Stimulated activated CD4-positive, alpha-beta T cell treated with anti-CD3 and anti-CD28 coated beads, Interleukin-2, amount 100 ng/mL, for 48 hours (primary cell): ENCODE results near the gene RASGRP2.

Source experiments
- DNase-seq, 2 donors: peaks; one replicate each; pipeline ENCODE4 v3.0.0-alpha.2; 2020

The RASGRP2 gene

GRCh38 chr11:64770120-64770519 is 26.2 kb upstream of the RASGRP2 start:
- no peak for DNase-seq

- no peak for DNase-seq
Observed at GRCh38 chr11:64769283-64769682, 25.3 kb upstream of the RASGRP2 start.

- DNase-seq: no peak
Observed at GRCh38 chr11:64768300-64768694, 24.4 kb upstream of the RASGRP2 start.

GRCh38 chr11:64767344-64768299 is 23.7 kb upstream of the RASGRP2 start:
- peak; percentile 85 to 86 for DNase-seq

GRCh38 chr11:64766881-64767280 is 22.9 kb upstream of the RASGRP2 start:
- no peak for DNase-seq

- no peak for DNase-seq
Observed at GRCh38 chr11:64765851-64766665, 22.1 kb upstream of the RASGRP2 start.

- DNase-seq: no peak
Observed at GRCh38 chr11:64765291-64765850, 21.4 kb upstream of the RASGRP2 start.

- no peak for DNase-seq
Observed at GRCh38 chr11:64764753-64765152, 20.8 kb upstream of the RASGRP2 start.

- no peak for DNase-seq
Observed at GRCh38 chr11:64764040-64764611, 20.2 kb upstream of the RASGRP2 start.

- DNase-seq: no peak
Observed at GRCh38 chr11:64763526-64764039, 19.6 kb upstream of the RASGRP2 start.

GRCh38 chr11:64762674-64763525 is 19.0 kb upstream of the RASGRP2 start:
- no peak for DNase-seq

GRCh38 chr11:64762277-64762673 is 18.3 kb upstream of the RASGRP2 start:
- DNase-seq: no peak

- DNase-seq: no peak
Observed at GRCh38 chr11:64760759-64761420, 16.9 kb upstream of the RASGRP2 start.

- no peak for DNase-seq
Observed at GRCh38 chr11:64759722-64760719, 16.1 kb upstream of the RASGRP2 start, which contains the start of gene PYGM. PYGM (minus strand) TSS chr11:64759974; CDS start chr11:64759898, 76 bp downstream.

GRCh38 chr11:64759131-64759721 is 15.3 kb upstream of the RASGRP2 start:
- no peak for DNase-seq

- DNase-seq: no peak
Observed at GRCh38 chr11:64758330-64759079, 14.6 kb upstream of the RASGRP2 start.

GRCh38 chr11:64757549-64758329 is 13.8 kb upstream of the RASGRP2 start:
- no peak for DNase-seq
